ENCODE measurements around the gene IL19.

Gene IL19

GRCh38 chr1:206834217-206834616 lies 63.6 kb downstream of the IL19 start:
- DNase-seq (ENCODE audit: low read depth), result no peak
- H3K4me3 ChIP-seq (ENCODE audit: low read depth, low read length), result no peak overlapping the region
- TF ChIP-seq MYC (IDR thresholded peaks at IDR 0.05; ENCODE audit: low read depth, low read length), result no peak
- no peak for TF ChIP-seq CTCF (IDR thresholded peaks at IDR 0.05; ENCODE audit: low read depth, low read length)
- no peak for TF ChIP-seq MAX (IDR thresholded peaks at IDR 0.05; ENCODE audit: low read depth, low read length)
- TF ChIP-seq POLR2A (IDR thresholded peaks at IDR 0.05; ENCODE audit: extremely low read depth, insufficient read length), result no peak

GRCh38 chr1:206834711-206835110 lies 64.1 kb downstream of the IL19 start:
- no peak for TF ChIP-seq CTCF (IDR thresholded peaks at IDR 0.05; ENCODE audit: low read depth, low read length)
- TF ChIP-seq MAX (IDR thresholded peaks at IDR 0.05; ENCODE audit: low read depth, low read length), result no peak
- no peak for TF ChIP-seq POLR2A (IDR thresholded peaks at IDR 0.05; ENCODE audit: extremely low read depth, insufficient read length)
- no peak for TF ChIP-seq MYC (IDR thresholded peaks at IDR 0.05; ENCODE audit: low read depth, low read length)
- H3K4me3 ChIP-seq (ENCODE audit: low read depth, low read length), result no peak overlapping the region
- no peak for DNase-seq (ENCODE audit: low read depth)

- TF ChIP-seq CTCF (IDR thresholded peaks at IDR 0.05; ENCODE audit: low read depth, low read length) (no peak), MAX (IDR thresholded peaks at IDR 0.05; ENCODE audit: low read depth, low read length) (no peak), MYC (IDR thresholded peaks at IDR 0.05; ENCODE audit: low read depth, low read length) (no peak), POLR2A (IDR thresholded peaks at IDR 0.05; ENCODE audit: extremely low read depth, insufficient read length) (no peak)
- no peak for DNase-seq (ENCODE audit: low read depth)
These were observed 64.6 kb downstream of the IL19 start for GRCh38 chr1:206835186-206835585.

GRCh38 chr1:206836111-206836510 lies 65.5 kb downstream of the IL19 start:
- no peak for DNase-seq (ENCODE audit: low read depth)
- no peak overlapping the region for H3K4me3 ChIP-seq (ENCODE audit: low read depth, low read length)
- TF ChIP-seq MYC (IDR thresholded peaks at IDR 0.05; ENCODE audit: low read depth, low read length) (no peak), MAX (IDR thresholded peaks at IDR 0.05; ENCODE audit: low read depth, low read length) (no peak), POLR2A (IDR thresholded peaks at IDR 0.05; ENCODE audit: extremely low read depth, insufficient read length) (no peak), CTCF (IDR thresholded peaks at IDR 0.05; ENCODE audit: low read depth, low read length) (no peak)

More at GRCh38 chr1:206835186-206835585, 64.6 kb downstream of the IL19 start:
- H3K4me3 ChIP-seq (ENCODE audit: low read depth, low read length), result no peak overlapping the region

GRCh38 chr1:206839006-206839560 lies 68.5 kb downstream of the IL19 start:
- no peak for TF ChIP-seq MAX (IDR thresholded peaks at IDR 0.05; ENCODE audit: low read depth, low read length)
- TF ChIP-seq MYC (IDR thresholded peaks at IDR 0.05; ENCODE audit: low read depth, low read length), result no peak
- no peak for TF ChIP-seq POLR2A (IDR thresholded peaks at IDR 0.05; ENCODE audit: extremely low read depth, insufficient read length)
- TF ChIP-seq CTCF (IDR thresholded peaks at IDR 0.05; ENCODE audit: low read depth, low read length), result no peak
- H3K4me3 ChIP-seq (ENCODE audit: low read depth, low read length), result no peak overlapping the region
- no peak for DNase-seq (ENCODE audit: low read depth)

Data from NB4 (cell line).